CD4-positive, alpha-beta T cell (primary cell): ENCODE measurements around the gene HDLBP. TPM values are rescaled to one million over a fixed set of nuclear protein-coding genes. Genes with fewer than 3 reads are reported as not detected.

ENCODE experiments used
- ATAC-seq: fragments of 200-7000 bp; cut with Tn5 transposase; one replicate; pipeline ENCODE4 v1.10.0; 2022; ENCODE audit warnings: mild to moderate bottlenecking; ENCODE audit not compliant: poor library complexity
- CTCF ChIA-PET: fragments of 350-600 bp; sonication (Branson Sonifier 250); formaldehyde crosslinking; loops from one replicate; lab custom pipeline; 2021; ENCODE audit warnings: antibody characterized with exemption, inconsistent platforms; lab: Charles Lee
- POLR2A ChIA-PET: fragments of 350-600 bp; sonication (Branson Sonifier 250); formaldehyde crosslinking; loops from one replicate; lab custom pipeline; 2021; ENCODE audit warnings: antibody characterized with exemption, inconsistent platforms; lab: Charles Lee
- DNase-seq, 14 experiments: peaks; one replicate each; pipeline ENCODE4 v3.0.0-alpha.2; 2013 to 2020; ENCODE audit warnings: mixed read lengths in 2 of 14
- H3K27ac ChIP-seq, 2 donors: one replicate each; pipeline versions ENCODE4 v1.5.1 to v1.7.0; 2013; ENCODE audit warnings: low read length in 2 of 2, low read depth in 1 of 2, mild to moderate bottlenecking in 1 of 2
- H3K27me3 ChIP-seq, 2 experiments: 1 replicate in 1 of 2; 2 replicates in 1 of 2; pipeline versions ENCODE4 v1.6.1 to v1.7.0; 2013; ENCODE audit warnings: low read length in 2 of 2, control low read depth in 1 of 2, mild to moderate bottlenecking in 1 of 2, moderate library complexity in 1 of 2; ENCODE audit not compliant: insufficient read depth in 2 of 2, control insufficient read depth in 1 of 2
- H3K36me3 ChIP-seq: one replicate; pipeline ENCODE4 v1.6.1; 2013; ENCODE audit warnings: low read length, control low read depth; ENCODE audit not compliant: insufficient read depth
- H3K4me1 ChIP-seq: one replicate; pipeline ENCODE4 v1.6.1; 2013; ENCODE audit warnings: low read length, control low read depth; ENCODE audit not compliant: insufficient read depth
- H3K4me3 ChIP-seq: one replicate; pipeline ENCODE4 v1.5.1; 2013; ENCODE audit warnings: mild to moderate bottlenecking, low read length, moderate library complexity
- H3K9me3 ChIP-seq, 2 experiments: 1 replicate in 1 of 2; 2 replicates in 1 of 2; pipeline versions ENCODE4 v1.6.1 to v1.7.0; 2013; ENCODE audit warnings: low read length in 2 of 2, mild to moderate bottlenecking in 2 of 2, control low read depth in 1 of 2, moderate library complexity in 1 of 2; ENCODE audit not compliant: control insufficient read depth in 1 of 2, insufficient read depth in 1 of 2
- H3K27ac Mint-ChIP-seq: one replicate; pipeline ENCODE4 v1.8.0; 2020; ENCODE audit warnings: mixed read lengths
- H3K27me3 Mint-ChIP-seq: one replicate; pipeline ENCODE4 v1.8.0; 2021; ENCODE audit warnings: mixed read lengths
- H3K36me3 Mint-ChIP-seq: one replicate; pipeline ENCODE4 v1.8.0; 2021; ENCODE audit warnings: low read depth, mixed read lengths
- H3K4me1 Mint-ChIP-seq: one replicate; pipeline ENCODE4 v1.8.0; 2021; ENCODE audit warnings: low read depth, mixed read lengths
- H3K4me3 Mint-ChIP-seq: one replicate; pipeline ENCODE4 v1.8.0; 2020; ENCODE audit warnings: mild to moderate bottlenecking, mixed read lengths
- H3K9me3 Mint-ChIP-seq: one replicate; pipeline ENCODE4 v1.8.0; 2020; ENCODE audit warnings: mixed read lengths
- intact Hi-C, 2 experiments: fragments of 100-400 bp; cut with DNase I in 1 of 2; cut with micrococcal nuclease in 1 of 2; formaldehyde crosslinking; loops; one replicate each; pipeline versions ENCODE4 v1.15.1 to v1.9.0; 2023 to 2025; cut with DNase I, micrococcal nuclease
- total RNA-seq, 174 experiments: library from RNA in 2 of 174; stranded (reverse) in 2 of 174; gene quantifications; one replicate each; pipeline ENCODE4 v1.2.3 and lab custom pipeline; 2021 to 2026
- TF ChIP-seq, protein P1 (sequence below): fragments of 200-600 bp; IDR thresholded peaks from one replicate; pipeline ENCODE4 v1.8.0; 2022; ENCODE audit warnings: antibody characterized with exemption, mild to moderate bottlenecking

The HDLBP gene
- total RNA-seq, 2 experiments from 2014 or later: 82.0 to 97.9 TPM

DNA sequence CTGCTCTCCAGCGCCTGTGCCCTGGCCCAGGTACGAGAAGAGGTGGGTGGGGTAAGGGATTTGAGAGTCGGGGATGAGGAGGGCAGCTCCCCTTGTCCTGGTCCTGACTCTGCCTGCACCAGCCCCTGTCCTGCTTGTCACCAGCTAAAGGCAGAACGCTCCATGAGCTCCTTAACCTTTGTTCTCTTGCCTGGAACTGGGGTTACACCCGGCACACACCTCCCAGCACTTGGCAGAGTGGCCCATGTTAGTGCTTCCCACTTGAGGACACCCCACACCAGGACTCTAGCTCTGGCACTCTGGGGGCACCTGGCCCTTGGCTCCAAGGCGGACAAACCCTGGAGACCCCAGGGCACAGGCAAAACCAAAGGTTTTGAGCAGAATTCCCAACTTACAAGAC, 107.8 kb downstream of the HDLBP start:
- Histone ChIP-seq H3K27me3 (no peaks in the 10 kb centered on the region), H3K9me3 (no peaks in the 10 kb centered on the region), H3K4me1 (no peaks in the 10 kb centered on the region), H3K36me3 (no peaks in the 10 kb centered on the region), H3K27ac (no peak overlapping the region), H3K4me3 (no peak overlapping the region)
- ATAC-seq (no peak), DNase-seq (no peak)
- Mint-ChIP-seq H3K27me3 (no peaks in the 10 kb centered on the region), H3K9me3 (no peaks in the 10 kb centered on the region), H3K4me1 (no peaks in the 10 kb centered on the region), H3K36me3 (no peaks in the 10 kb centered on the region), H3K4me3 (no peak overlapping the region), H3K27ac (no peak overlapping the region)
- TF ChIP-seq, protein P1, sequence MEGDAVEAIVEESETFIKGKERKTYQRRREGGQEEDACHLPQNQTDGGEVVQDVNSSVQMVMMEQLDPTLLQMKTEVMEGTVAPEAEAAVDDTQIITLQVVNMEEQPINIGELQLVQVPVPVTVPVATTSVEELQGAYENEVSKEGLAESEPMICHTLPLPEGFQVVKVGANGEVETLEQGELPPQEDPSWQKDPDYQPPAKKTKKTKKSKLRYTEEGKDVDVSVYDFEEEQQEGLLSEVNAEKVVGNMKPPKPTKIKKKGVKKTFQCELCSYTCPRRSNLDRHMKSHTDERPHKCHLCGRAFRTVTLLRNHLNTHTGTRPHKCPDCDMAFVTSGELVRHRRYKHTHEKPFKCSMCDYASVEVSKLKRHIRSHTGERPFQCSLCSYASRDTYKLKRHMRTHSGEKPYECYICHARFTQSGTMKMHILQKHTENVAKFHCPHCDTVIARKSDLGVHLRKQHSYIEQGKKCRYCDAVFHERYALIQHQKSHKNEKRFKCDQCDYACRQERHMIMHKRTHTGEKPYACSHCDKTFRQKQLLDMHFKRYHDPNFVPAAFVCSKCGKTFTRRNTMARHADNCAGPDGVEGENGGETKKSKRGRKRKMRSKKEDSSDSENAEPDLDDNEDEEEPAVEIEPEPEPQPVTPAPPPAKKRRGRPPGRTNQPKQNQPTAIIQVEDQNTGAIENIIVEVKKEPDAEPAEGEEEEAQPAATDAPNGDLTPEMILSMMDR: no peak
- POLR2A ChIA-PET: interaction anchor here (0.6 kb wide), 1 partner anchor 22 kb away, joined by 3 read pairs; no protein-coding TSS in a partner anchor
- intact Hi-C loops: no loop called here
- CTCF ChIA-PET: no interaction called here

DNA sequence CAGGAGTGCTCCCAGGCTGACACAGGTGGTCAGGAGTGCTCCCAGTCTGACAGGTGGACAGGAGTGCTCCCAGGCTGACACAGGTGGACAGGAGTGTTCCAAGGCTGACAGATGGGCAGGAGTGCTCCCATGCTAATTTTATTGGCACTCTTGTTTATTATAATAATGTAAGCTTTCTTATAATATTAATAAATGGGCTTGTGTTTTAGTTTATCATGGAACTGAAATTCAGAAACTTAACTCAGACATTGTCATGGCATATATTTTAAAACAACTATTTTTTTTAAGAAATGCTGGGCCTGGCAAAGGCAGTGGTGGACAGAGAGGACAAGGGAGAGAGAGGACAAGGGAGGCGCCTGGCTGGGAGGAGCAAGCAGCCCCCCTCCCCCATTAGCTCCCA, 108.3 kb downstream of the HDLBP start:
- no peak for ATAC-seq
- H3K27ac Mint-ChIP-seq: no peak overlapping the region
- H3K4me3 ChIP-seq: no peak overlapping the region
- intact Hi-C loops: no loop called here
- H3K27me3 ChIP-seq: no peaks in the 10 kb centered on the region
- no peaks in the 10 kb centered on the region for H3K36me3 ChIP-seq
- no peaks in the 10 kb centered on the region for H3K36me3 Mint-ChIP-seq
- no peaks in the 10 kb centered on the region for H3K4me1 Mint-ChIP-seq
- no peaks in the 10 kb centered on the region for H3K9me3 Mint-ChIP-seq
- H3K4me1 ChIP-seq: no peaks in the 10 kb centered on the region
- no peaks in the 10 kb centered on the region for H3K9me3 ChIP-seq
- ChIA-PET CTCF (no interaction called here), POLR2A (interaction anchor here (0.6 kb wide), 1 partner anchor 22 kb away, joined by 3 read pairs; no protein-coding TSS in a partner anchor)
- H3K27me3 Mint-ChIP-seq: no peaks in the 10 kb centered on the region
- H3K4me3 Mint-ChIP-seq: no peak overlapping the region
- DNase-seq: no peak
- H3K27ac ChIP-seq: no peak overlapping the region
- TF ChIP-seq, protein P1: no peak

DNA sequence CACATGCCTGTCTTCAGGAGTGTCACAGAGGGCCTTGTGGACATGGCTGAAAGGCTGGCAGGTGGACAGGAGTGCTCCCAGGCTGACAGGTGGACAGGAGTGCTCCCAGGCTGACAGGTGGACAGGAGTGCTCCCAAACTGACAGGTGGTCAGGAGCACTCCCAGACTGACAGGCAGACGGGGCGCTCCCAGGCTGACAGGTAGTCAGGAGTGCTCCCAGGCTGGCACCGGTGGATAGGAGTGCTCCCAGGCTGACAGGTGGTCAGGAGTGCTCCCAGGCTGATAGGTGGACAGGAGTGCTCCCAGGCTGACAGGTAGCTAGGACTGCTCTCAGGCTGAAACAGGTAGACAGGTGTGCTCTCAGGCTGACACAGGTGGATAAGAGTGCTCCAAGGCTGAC, 110.4 kb downstream of the HDLBP start:
- POLR2A ChIA-PET: no interaction called here

More for the DNA sequence above, 110.4 kb downstream of the HDLBP start:
- Histone ChIP-seq H3K4me1 (no peaks in the 10 kb centered on the region), H3K27me3 (no peaks in the 10 kb centered on the region), H3K36me3 (no peaks in the 10 kb centered on the region), H3K4me3 (no peak overlapping the region), H3K9me3 (no peaks in the 10 kb centered on the region), H3K27ac (no peak overlapping the region)
- no peak overlapping the region for H3K4me3 Mint-ChIP-seq
- CTCF ChIA-PET: no interaction called here
- H3K4me1 Mint-ChIP-seq: no peaks in the 10 kb centered on the region
- no peak for ATAC-seq
- intact Hi-C loops: no loop called here
- no peak overlapping the region for H3K27ac Mint-ChIP-seq
- DNase-seq: no peak
- H3K9me3 Mint-ChIP-seq: no peaks in the 10 kb centered on the region
- no peaks in the 10 kb centered on the region for H3K36me3 Mint-ChIP-seq
- TF ChIP-seq, protein P1: no peak
- H3K27me3 Mint-ChIP-seq: no peaks in the 10 kb centered on the region
